ENCODE results near the gene ZNF629. TPM values are rescaled to one million over a fixed set of nuclear protein-coding genes. Genes with fewer than 3 reads are reported as not detected.

The ZNF629 gene
- total and polyA plus RNA-seq, 2 experiments from 2014 or later = 5.0 to 12.2 TPM

DNA sequence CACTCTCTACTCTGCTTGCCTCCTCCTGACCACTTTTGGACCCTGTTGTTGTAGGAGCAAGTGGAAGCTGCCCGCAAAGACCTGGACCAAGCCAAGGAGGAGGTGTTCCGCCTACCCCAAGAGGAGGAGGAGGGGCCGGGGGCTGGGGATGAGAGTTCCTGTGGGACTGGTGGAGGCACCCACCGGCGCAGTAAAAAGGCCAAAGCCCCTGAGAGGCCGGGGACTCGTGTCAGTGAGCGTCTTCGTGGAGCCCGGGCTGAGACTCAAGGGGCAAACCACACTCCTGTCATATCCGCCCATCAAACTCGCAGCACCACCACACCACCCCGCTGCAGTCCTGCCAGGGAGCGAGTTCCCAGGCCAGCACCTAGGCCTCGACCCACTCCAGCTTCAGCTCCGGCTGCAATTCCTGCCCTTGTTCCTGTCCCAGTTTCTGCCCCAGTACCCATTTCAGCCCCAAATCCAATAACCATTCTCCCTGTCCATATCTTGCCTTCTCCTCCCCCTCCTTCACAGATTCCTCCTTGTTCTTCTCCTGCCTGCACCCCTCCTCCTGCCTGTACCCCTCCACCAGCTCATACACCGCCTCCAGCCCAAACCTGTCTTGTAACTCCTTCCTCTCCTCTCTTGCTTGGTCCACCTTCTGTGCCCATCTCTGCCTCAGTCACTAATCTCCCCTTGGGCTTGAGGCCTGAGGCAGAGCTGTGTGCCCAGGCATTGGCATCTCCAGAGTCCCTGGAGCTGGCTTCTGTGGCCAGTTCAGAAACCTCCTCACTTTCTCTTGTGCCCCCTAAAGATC, 49.8 kb downstream of the ZNF629 start:
- Histone ChIP-seq H3K36me3 (ENCODE audit: low read depth) (peaks cover 52% of the 10 kb centered on the region), H3K4me3 (no peak overlapping the region), H3K27ac (no peak overlapping the region), H3K9me3 (ENCODE audit: low read depth) (no peaks in the 10 kb centered on the region), H3K27me3 (replicated peaks; ENCODE audit: insufficient read depth) (no peaks in the 10 kb centered on the region), H3K4me1 (ENCODE audit: insufficient read depth) (peaks cover 24% of the 10 kb centered on the region), H3K9ac (no peak overlapping the region), H3K4me2 (ENCODE audit: unreplicated experiment) (no peak overlapping the region), H4K20me1 (ENCODE audit: insufficient read depth) (no peaks in the 10 kb centered on the region), H3F3A (ENCODE audit: insufficient read depth) (peaks cover 13% of the 10 kb centered on the region), H3K9me2 (ENCODE audit: insufficient read depth) (no peaks in the 10 kb centered on the region), H3K79me2 (ENCODE audit: insufficient read depth) (peaks cover 22% of the 10 kb centered on the region; the same call in 1 of the 2 replicates), H2AFZ (no peak overlapping the region)
- in situ Hi-C loops (cut with MboI) = no loop called here
- no peak for TF ChIP-seq EZH2 (IDR thresholded peaks at IDR 0.05; ENCODE audit: insufficient read depth, poor library complexity, severe bottlenecking)
- no peak for DNase-seq
- WGBS, 2 experiments (ENCODE audit: low coverage in 1 of 2, low lambda C conversion rate in 2 of 2, missing lambda C conversion rate in 2 of 2) = 90 to 96% methylated on average over 9 to 17 of the region's 17 CpGs

DNA sequence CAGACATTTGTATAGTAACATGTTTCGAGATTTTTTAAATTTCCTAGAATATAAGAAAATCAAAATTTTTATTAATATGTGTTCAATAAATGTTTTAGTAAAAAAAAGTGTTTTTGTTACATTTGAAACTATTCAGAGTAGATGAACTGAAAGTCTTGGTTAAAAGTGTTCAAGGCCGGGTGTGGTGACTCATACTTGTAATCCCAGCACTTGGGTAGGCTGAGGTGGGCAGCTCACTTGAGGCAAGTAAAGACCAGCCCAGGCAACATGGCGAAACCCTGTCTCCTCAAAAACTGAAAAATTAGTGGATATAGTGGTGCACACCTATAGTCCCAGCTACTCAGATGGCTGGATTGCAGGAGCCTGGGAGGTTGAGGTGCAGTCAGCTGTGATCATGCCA, 55.6 kb downstream of the ZNF629 start:
- H3K27ac ChIP-seq = no peak overlapping the region
- no peaks in the 10 kb centered on the region for H3K9me3 ChIP-seq (ENCODE audit: low read depth)
- in situ Hi-C loops (cut with MboI) = no loop called here
- peaks cover 56% of the 10 kb centered on the region for H3K79me2 ChIP-seq (ENCODE audit: insufficient read depth)
- H2AFZ ChIP-seq = no peak overlapping the region
- TF ChIP-seq EZH2 (IDR thresholded peaks at IDR 0.05; ENCODE audit: insufficient read depth, poor library complexity, severe bottlenecking) (no peak), EZH2phosphoT487 (IDR thresholded peaks at IDR 0.05; ENCODE audit: insufficient read depth, low read depth) (no peak)
- H3K4me1 ChIP-seq (ENCODE audit: insufficient read depth) = no peaks in the 10 kb centered on the region
- peaks cover 63% of the 10 kb centered on the region for H3K36me3 ChIP-seq (ENCODE audit: low read depth)
- H3K4me3 ChIP-seq = no peak overlapping the region
- no peaks in the 10 kb centered on the region for H3K9me2 ChIP-seq (ENCODE audit: insufficient read depth)
- 97 to 98% methylated on average over 3 of the region's 3 CpGs for WGBS, 2 experiments (ENCODE audit: low coverage in 1 of 2, low lambda C conversion rate in 2 of 2, missing lambda C conversion rate in 2 of 2)
- no peaks in the 10 kb centered on the region for H4K20me1 ChIP-seq (ENCODE audit: insufficient read depth)
- H3F3A ChIP-seq (ENCODE audit: insufficient read depth) = 0 out of 2 replicates have a peak, but pooled peaks cover 5% of the 10 kb centered on the region
- no peaks in the 10 kb centered on the region for H3K27me3 ChIP-seq (replicated peaks; ENCODE audit: insufficient read depth)
- no peak overlapping the region for H3K9ac ChIP-seq
- no peak overlapping the region for H3K4me2 ChIP-seq (ENCODE audit: unreplicated experiment)
- DNase-seq = no peak

- H3K9me3 ChIP-seq (ENCODE audit: low read depth) = no peaks in the 10 kb centered on the region
- in situ Hi-C loops (cut with MboI) = no loop called here
- H3K36me3 ChIP-seq (ENCODE audit: low read depth) = peaks cover 57% of the 10 kb centered on the region
- H3K9me2 ChIP-seq (ENCODE audit: insufficient read depth) = no peaks in the 10 kb centered on the region
- no peak overlapping the region for H3K27ac ChIP-seq
- no peaks in the 10 kb centered on the region for H4K20me1 ChIP-seq (ENCODE audit: insufficient read depth)
- WGBS, 2 experiments (ENCODE audit: low coverage in 1 of 2, low lambda C conversion rate in 2 of 2, missing lambda C conversion rate in 2 of 2) = 90 to 93% methylated on average over 17 of the region's 17 CpGs
- no peak for DNase-seq
- TF ChIP-seq EZH2 (IDR thresholded peaks at IDR 0.05; ENCODE audit: insufficient read depth, poor library complexity, severe bottlenecking) = no peak
- no peak for TF ChIP-seq EZH2phosphoT487 (IDR thresholded peaks at IDR 0.05; ENCODE audit: insufficient read depth, low read depth)
- H3K79me2 ChIP-seq (ENCODE audit: insufficient read depth) = peaks cover 68% of the 10 kb centered on the region
- H3K4me3 ChIP-seq = no peak overlapping the region
- no peaks in the 10 kb centered on the region for H3K27me3 ChIP-seq (replicated peaks; ENCODE audit: insufficient read depth)
- 0 out of 2 replicates have a peak, but pooled peaks cover 5% of the 10 kb centered on the region for H3F3A ChIP-seq (ENCODE audit: insufficient read depth)
- H3K9ac ChIP-seq = no peak overlapping the region
- no peak overlapping the region for H3K4me2 ChIP-seq (ENCODE audit: unreplicated experiment)
- H3K4me1 ChIP-seq (ENCODE audit: insufficient read depth) = no peaks in the 10 kb centered on the region
- H2AFZ ChIP-seq = no peak overlapping the region
Measured at GRCh38 chr16:30728899-30729672, 57.9 kb downstream of the ZNF629 start.

Small RNAs within 50 kb of the gene (small RNA-seq; reads per million reads assigned to genes)
- not detected for gene RF00017 (ENCODE audit: low read depth, low replicate concordance)

Other genes with a start within 250 kb of the ZNF629 start
- gene ZNF764, start 228.8 kb downstream of the ZNF629 start, total RNA-seq (2014; rRNA removed; shearing (Covaris generic)) = 3.0 and 8.8 TPM in 2 replicates
- gene ZNF764, start 228.8 kb downstream of the ZNF629 start, polyA plus RNA-seq (2016; fragmentation: Nextera tagmentation; extraction: Ambion mirVana) = 3.0 TPM in 2 replicates
- 10.4 and 33.0 TPM in 2 replicates for gene ZNF688, start 215.5 kb downstream of the ZNF629 start, total RNA-seq (2014; rRNA removed; shearing (Covaris generic))
- 13.6 and 14.7 TPM in 2 replicates for gene ZNF688, start 215.5 kb downstream of the ZNF629 start, polyA plus RNA-seq (2016; fragmentation: Nextera tagmentation; extraction: Ambion mirVana)
- 9.0 TPM in 2 replicates for gene ZNF785, start 201.5 kb downstream of the ZNF629 start, total RNA-seq (2014; rRNA removed; shearing (Covaris generic))
- 5.4 and 6.9 TPM in 2 replicates for gene ZNF785, start 201.5 kb downstream of the ZNF629 start, polyA plus RNA-seq (2016; fragmentation: Nextera tagmentation; extraction: Ambion mirVana)
- gene ZNF689, start 176.8 kb downstream of the ZNF629 start, total RNA-seq (2014; rRNA removed; shearing (Covaris generic)) = 5.7 TPM in 2 replicates
- 4.8 and 5.1 TPM in 2 replicates for gene ZNF689, start 176.8 kb downstream of the ZNF629 start, polyA plus RNA-seq (2016; fragmentation: Nextera tagmentation; extraction: Ambion mirVana)
- gene PRR14, start 136.2 kb downstream of the ZNF629 start, total RNA-seq (2014; rRNA removed; shearing (Covaris generic)) = 5.6 and 7.2 TPM in 2 replicates
- 15.2 and 18.0 TPM in 2 replicates for gene PRR14, start 136.2 kb downstream of the ZNF629 start, polyA plus RNA-seq (2016; fragmentation: Nextera tagmentation; extraction: Ambion mirVana)
- gene FBRS, start 128.8 kb downstream of the ZNF629 start, total RNA-seq (2014; rRNA removed; shearing (Covaris generic)) = 13.9 and 14.2 TPM in 2 replicates
- 5.8 and 7.6 TPM in 2 replicates for gene FBRS, start 128.8 kb downstream of the ZNF629 start, polyA plus RNA-seq (2016; fragmentation: Nextera tagmentation; extraction: Ambion mirVana)
- 9.1 and 14.3 TPM in 2 replicates for gene SRCAP, start 88.0 kb downstream of the ZNF629 start, total RNA-seq (2014; rRNA removed; shearing (Covaris generic))
- gene SRCAP, start 88.0 kb downstream of the ZNF629 start, polyA plus RNA-seq (2016; fragmentation: Nextera tagmentation; extraction: Ambion mirVana) = 22.8 and 23.7 TPM in 2 replicates
- 12.5 and 19.9 TPM in 2 replicates for gene PHKG2, start 38.8 kb downstream of the ZNF629 start, total RNA-seq (2014; rRNA removed; shearing (Covaris generic))
- 15.7 and 17.0 TPM in 2 replicates for gene PHKG2, start 38.8 kb downstream of the ZNF629 start, polyA plus RNA-seq (2016; fragmentation: Nextera tagmentation; extraction: Ambion mirVana)
- 0.89 and 2.7 TPM in 2 replicates for gene CFAP119, start 25.1 kb downstream of the ZNF629 start, total RNA-seq (2014; rRNA removed; shearing (Covaris generic))
- gene CFAP119, start 25.1 kb downstream of the ZNF629 start, polyA plus RNA-seq (2016; fragmentation: Nextera tagmentation; extraction: Ambion mirVana) = 4.1 and 4.6 TPM in 2 replicates
- gene RNF40, start 24.9 kb downstream of the ZNF629 start, total RNA-seq (2014; rRNA removed; shearing (Covaris generic)) = 97.9 and 99.0 TPM in 2 replicates
- 71.2 and 71.5 TPM in 2 replicates for gene RNF40, start 24.9 kb downstream of the ZNF629 start, polyA plus RNA-seq (2016; fragmentation: Nextera tagmentation; extraction: Ambion mirVana)
- 42.5 and 77.1 TPM in 2 replicates for gene BCL7C, start 106.9 kb upstream of the ZNF629 start, total RNA-seq (2014; rRNA removed; shearing (Covaris generic))
- gene BCL7C, start 106.9 kb upstream of the ZNF629 start, polyA plus RNA-seq (2016; fragmentation: Nextera tagmentation; extraction: Ambion mirVana) = 62.5 and 68.1 TPM in 2 replicates
- gene CTF1, start 109.4 kb upstream of the ZNF629 start, total RNA-seq (2014; rRNA removed; shearing (Covaris generic)) = 4.4 and 4.8 TPM in 2 replicates
- gene CTF1, start 109.4 kb upstream of the ZNF629 start, polyA plus RNA-seq (2016; fragmentation: Nextera tagmentation; extraction: Ambion mirVana) = 2.0 and 2.1 TPM in 2 replicates
- 18.2 and 23.0 TPM in 2 replicates for gene FBXL19, start 136.4 kb upstream of the ZNF629 start, total RNA-seq (2014; rRNA removed; shearing (Covaris generic))
- gene FBXL19, start 136.4 kb upstream of the ZNF629 start, polyA plus RNA-seq (2016; fragmentation: Nextera tagmentation; extraction: Ambion mirVana) = 0.39 and 0.64 TPM in 2 replicates
- gene ORAI3, start 161.9 kb upstream of the ZNF629 start, total RNA-seq (2014; rRNA removed; shearing (Covaris generic)) = 36.1 and 39.7 TPM in 2 replicates
- gene ORAI3, start 161.9 kb upstream of the ZNF629 start, polyA plus RNA-seq (2016; fragmentation: Nextera tagmentation; extraction: Ambion mirVana) = 30.9 and 31.6 TPM in 2 replicates
- gene SETD1A, start 170.5 kb upstream of the ZNF629 start, total RNA-seq (2014; rRNA removed; shearing (Covaris generic)) = 2.0 and 2.3 TPM in 2 replicates
- 4.0 and 5.9 TPM in 2 replicates for gene SETD1A, start 170.5 kb upstream of the ZNF629 start, polyA plus RNA-seq (2016; fragmentation: Nextera tagmentation; extraction: Ambion mirVana)
- 69.7 and 73.2 TPM in 2 replicates for gene HSD3B7, start 198.0 kb upstream of the ZNF629 start, total RNA-seq (2014; rRNA removed; shearing (Covaris generic))
- gene HSD3B7, start 198.0 kb upstream of the ZNF629 start, polyA plus RNA-seq (2016; fragmentation: Nextera tagmentation; extraction: Ambion mirVana) = 40.2 and 40.9 TPM in 2 replicates
- gene STX1B, start 223.4 kb upstream of the ZNF629 start, total RNA-seq (2014; rRNA removed; shearing (Covaris generic)) = 2.0 and 2.3 TPM in 2 replicates
- 0.23 and 0.46 TPM in 2 replicates for gene STX1B, start 223.4 kb upstream of the ZNF629 start, polyA plus RNA-seq (2016; fragmentation: Nextera tagmentation; extraction: Ambion mirVana)
- 24.9 and 25.8 TPM in 2 replicates for gene STX4, start 246.4 kb upstream of the ZNF629 start, total RNA-seq (2014; rRNA removed; shearing (Covaris generic))
- 49.3 and 52.1 TPM in 2 replicates for gene STX4, start 246.4 kb upstream of the ZNF629 start, polyA plus RNA-seq (2016; fragmentation: Nextera tagmentation; extraction: Ambion mirVana)